Activated T-helper 17 cell treated with anti-CD3 and anti-CD28 coated beads, Interleukin-2, amount 50 U/mL, for 72 hours (primary cell): ENCODE data around the gene PRPSAP1. TPM values are rescaled to one million over a fixed set of nuclear protein-coding genes. Genes with fewer than 3 reads are reported as not detected.
"Not testable (repeated sequence)": the region's sequence is repeated elsewhere in the genome, so short reads cannot be mapped to it uniquely, and the experiment has no call there.

ENCODE experiments used
- ATAC-seq: fragments of 150-1000 bp; cut with Tn5 transposase; replicated peaks from 2 replicates; pipeline ENCODE4 v1.10.0; 2021; ENCODE audit warnings: mild to moderate bottlenecking, moderate library complexity
- H3K27ac Mint-ChIP-seq: one replicate; pipeline ENCODE4 v1.8.0; 2022; ENCODE audit warnings: mixed read lengths
- H3K27me3 Mint-ChIP-seq: one replicate; pipeline ENCODE4 v1.8.0; 2022; ENCODE audit warnings: mixed read lengths
- H3K36me3 Mint-ChIP-seq: one replicate; pipeline ENCODE4 v1.8.0; 2022; ENCODE audit warnings: low read depth, mild to moderate bottlenecking, mixed read lengths
- H3K4me1 Mint-ChIP-seq: one replicate; pipeline ENCODE4 v1.8.0; 2022; ENCODE audit warnings: mixed read lengths
- H3K4me3 Mint-ChIP-seq: one replicate; pipeline ENCODE4 v1.8.0; 2022; ENCODE audit warnings: mild to moderate bottlenecking, mixed read lengths
- H3K9me3 Mint-ChIP-seq: one replicate; pipeline ENCODE4 v1.8.0; 2022; ENCODE audit warnings: mixed read lengths
- total RNA-seq, 2 donors: library from RNA; stranded (reverse); gene quantifications; one replicate each; pipeline ENCODE4 v1.2.3, GENCODE V29; 2022

The PRPSAP1 gene
- total RNA-seq, 2 donors from 2014 or later: 24.5 to 29.7 TPM

- Mint-ChIP-seq H3K4me3 (no peak overlapping the region), H3K9me3 (no peaks in the 10 kb centered on the region)
Measured at GRCh38 chr17:76356803-76357456, 3.2 kb upstream of the PRPSAP1 start.

DNA sequence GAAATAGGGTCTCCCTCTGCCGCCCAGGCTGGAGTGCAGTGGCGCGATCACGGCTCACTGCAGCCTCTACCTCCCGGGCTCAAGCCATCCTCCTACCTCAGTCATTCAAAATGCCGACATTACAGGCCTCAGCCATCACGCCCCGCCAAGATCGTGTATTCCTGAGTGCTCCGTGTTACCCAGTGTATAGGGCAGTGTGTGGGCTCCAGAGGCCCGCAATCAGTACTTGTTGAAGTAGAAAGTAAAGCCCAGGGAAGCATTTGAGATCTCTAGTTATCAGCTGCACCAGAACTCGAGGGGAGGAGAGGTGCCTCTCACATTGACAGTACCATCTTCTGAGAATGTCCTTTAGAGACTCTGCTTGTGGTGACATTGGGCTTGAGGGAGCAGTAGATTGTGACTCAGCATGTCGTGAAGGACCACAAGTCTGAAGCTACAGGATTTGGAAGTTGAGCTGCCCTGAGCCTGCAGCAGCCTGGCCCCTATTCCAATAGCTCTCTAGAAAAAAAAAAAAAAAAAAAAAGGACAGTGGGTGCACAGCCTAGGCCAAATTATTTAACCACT is 1.1 kb upstream of the PRPSAP1 start:
- peak overlapping the region; percentile 90 for H3K4me3 Mint-ChIP-seq
- ATAC-seq: no peak
- no peaks in the 10 kb centered on the region for H3K36me3 Mint-ChIP-seq
- peaks cover 4% of the 10 kb centered on the region for H3K4me1 Mint-ChIP-seq
- no peaks in the 10 kb centered on the region for H3K27me3 Mint-ChIP-seq
- H3K27ac Mint-ChIP-seq: peak overlapping the region; percentile 95
- no peaks in the 10 kb centered on the region for H3K9me3 Mint-ChIP-seq

More at GRCh38 chr17:76356803-76357456, 3.2 kb upstream of the PRPSAP1 start:
- H3K4me1 Mint-ChIP-seq: peaks cover 4% of the 10 kb centered on the region
- no peaks in the 10 kb centered on the region for H3K27me3 Mint-ChIP-seq
- H3K27ac Mint-ChIP-seq: no peak overlapping the region
- ATAC-seq: no peak
- H3K36me3 Mint-ChIP-seq: no peaks in the 10 kb centered on the region

- peaks cover 4% of the 10 kb centered on the region for H3K4me1 Mint-ChIP-seq
- H3K36me3 Mint-ChIP-seq: no peaks in the 10 kb centered on the region
- peak overlapping the region; percentile 90 for H3K4me3 Mint-ChIP-seq
- H3K27me3 Mint-ChIP-seq: no peaks in the 10 kb centered on the region
- ATAC-seq: no peak
- peak overlapping the region; percentile 95 for H3K27ac Mint-ChIP-seq
- H3K9me3 Mint-ChIP-seq: no peaks in the 10 kb centered on the region
Measured at GRCh38 chr17:76354317-76354729, 607 bp upstream of the PRPSAP1 start.

GRCh38 chr17:76353004-76353598 is 615 bp downstream of the PRPSAP1 start:
- Mint-ChIP-seq H3K27ac (peak overlapping the region; percentile 66), H3K36me3 (peaks cover 4% of the 10 kb centered on the region), H3K9me3 (no peaks in the 10 kb centered on the region), H3K27me3 (no peaks in the 10 kb centered on the region), H3K4me1 (peaks cover 4% of the 10 kb centered on the region), H3K4me3 (peak overlapping the region; percentile 90)
- peak; percentile 22 for ATAC-seq

DNA sequence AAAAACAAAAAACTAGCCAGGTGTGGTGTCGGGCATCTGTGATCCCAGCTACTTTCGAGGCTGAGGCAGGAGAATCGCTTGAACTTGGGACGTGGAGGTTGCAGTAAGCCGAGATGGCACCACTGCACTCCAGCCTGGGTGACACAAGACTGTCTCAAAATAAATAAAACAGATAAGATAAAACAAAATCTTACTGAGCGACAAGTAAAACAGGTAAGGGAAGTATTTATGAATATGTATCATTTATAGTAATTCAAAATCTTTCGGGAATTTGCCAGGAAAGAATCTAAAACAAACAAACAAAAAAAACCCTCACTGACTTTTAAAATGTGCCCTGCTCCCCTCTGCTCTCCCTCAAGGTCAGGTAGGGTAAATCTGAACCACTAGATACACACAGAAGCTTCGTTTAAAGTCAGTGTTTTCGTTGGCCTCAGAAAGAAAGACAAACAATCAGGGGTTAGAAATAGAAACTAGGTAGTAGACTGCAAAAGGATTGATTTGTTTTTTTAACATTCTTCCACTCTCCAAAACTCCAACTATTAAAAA is 2.1 kb downstream of the PRPSAP1 start:
- Mint-ChIP-seq H3K36me3 (peaks cover 17% of the 10 kb centered on the region), H3K4me1 (peaks cover 4% of the 10 kb centered on the region), H3K4me3 (peak overlapping the region; percentile 90), H3K27me3 (no peaks in the 10 kb centered on the region), H3K9me3 (no peaks in the 10 kb centered on the region), H3K27ac (no peak overlapping the region)
- no peak for ATAC-seq

DNA sequence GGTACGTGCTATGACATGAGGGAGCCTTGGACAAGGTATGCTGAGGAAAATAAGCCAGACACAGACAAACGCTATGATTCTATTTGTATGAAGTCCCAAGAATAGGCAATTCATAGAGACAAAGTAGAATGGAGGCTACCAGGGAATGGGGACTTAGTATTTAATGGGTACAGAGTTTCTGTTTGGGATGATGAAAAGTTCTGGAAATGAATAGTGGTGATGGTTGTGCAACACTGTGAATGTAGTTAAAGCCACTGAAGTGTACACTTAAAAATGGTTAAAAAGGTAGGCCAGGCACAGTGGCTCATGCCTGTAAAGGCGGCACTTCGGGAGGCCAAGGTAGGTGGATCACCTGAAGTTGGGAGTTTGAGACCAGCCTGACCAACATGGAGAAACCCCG is 3.3 kb downstream of the PRPSAP1 start:
- H3K27ac Mint-ChIP-seq: no peak overlapping the region
- H3K9me3 Mint-ChIP-seq: no peaks in the 10 kb centered on the region
- H3K27me3 Mint-ChIP-seq: no peaks in the 10 kb centered on the region
- H3K36me3 Mint-ChIP-seq: peaks cover 28% of the 10 kb centered on the region
- H3K4me3 Mint-ChIP-seq: no peak overlapping the region
- H3K4me1 Mint-ChIP-seq: peaks cover 4% of the 10 kb centered on the region
- no peak for ATAC-seq

GRCh38 chr17:76346936-76347335 is 6.8 kb downstream of the PRPSAP1 start:
- H3K4me1 Mint-ChIP-seq, H3K4me3 Mint-ChIP-seq, H3K27me3 Mint-ChIP-seq, ATAC-seq, H3K9me3 Mint-ChIP-seq, H3K27ac Mint-ChIP-seq: not testable (repeated sequence)
- peaks cover 49% of the 10 kb centered on the region for H3K36me3 Mint-ChIP-seq

DNA sequence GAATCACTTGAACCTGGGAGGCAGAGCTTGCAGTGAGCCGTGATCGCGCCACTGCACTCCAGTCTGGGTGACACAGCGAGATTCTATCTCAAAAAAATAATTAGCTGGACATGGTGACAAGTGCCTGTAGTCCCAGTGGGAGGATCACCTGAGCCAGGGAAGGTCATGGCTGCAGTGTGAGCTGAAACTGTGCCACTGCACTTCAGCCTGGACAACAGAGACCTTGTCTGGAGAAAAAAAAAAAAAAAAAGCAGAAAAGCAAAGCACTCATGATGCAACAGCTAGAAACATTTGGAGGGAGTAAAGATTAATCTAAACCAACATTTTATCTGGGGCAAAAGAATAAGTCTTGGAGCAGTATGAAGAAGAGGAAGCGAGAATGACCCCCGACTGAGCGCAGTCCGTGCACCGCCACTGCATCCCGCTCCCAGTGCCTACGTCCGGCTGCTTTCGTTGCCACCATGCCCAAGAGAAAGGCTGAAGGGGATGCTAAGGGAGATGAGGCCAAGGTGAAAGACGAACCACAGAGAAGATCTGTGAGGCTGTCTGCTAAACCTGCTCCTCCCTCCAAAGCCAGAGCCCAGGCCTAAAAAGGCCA is 8.2 kb downstream of the PRPSAP1 start:
- no peaks in the 10 kb centered on the region for H3K9me3 Mint-ChIP-seq
- H3K27ac Mint-ChIP-seq: peak overlapping the region; percentile 46
- peaks cover 4% of the 10 kb centered on the region for H3K4me1 Mint-ChIP-seq
- H3K27me3 Mint-ChIP-seq: no peaks in the 10 kb centered on the region
- peaks cover 58% of the 10 kb centered on the region for H3K36me3 Mint-ChIP-seq
- H3K4me3 Mint-ChIP-seq: no peak overlapping the region
- ATAC-seq: no peak

DNA sequence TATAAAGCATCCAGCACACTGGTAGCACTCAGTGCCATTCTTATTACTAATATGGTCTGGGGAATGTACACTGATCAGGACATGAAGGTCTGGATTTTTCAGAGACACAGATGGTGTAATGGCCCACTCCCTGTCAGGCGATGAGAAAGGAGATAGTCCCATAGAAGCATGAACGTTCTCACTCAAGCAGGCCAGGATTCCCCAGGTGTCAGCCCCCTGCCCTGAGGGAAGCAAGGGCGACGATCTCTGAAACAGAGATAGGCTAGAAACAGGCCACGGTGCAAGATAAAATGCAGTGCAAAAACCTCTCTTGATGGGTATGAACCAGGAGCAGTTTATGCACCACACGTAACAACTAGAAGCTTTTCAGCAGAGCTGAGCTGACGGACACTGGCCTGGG is 10.6 kb downstream of the PRPSAP1 start:
- peaks cover 60% of the 10 kb centered on the region for H3K36me3 Mint-ChIP-seq
- H3K4me1 Mint-ChIP-seq: peaks cover 4% of the 10 kb centered on the region
- no peak for ATAC-seq
- no peak overlapping the region for H3K27ac Mint-ChIP-seq
- no peaks in the 10 kb centered on the region for H3K9me3 Mint-ChIP-seq
- H3K27me3 Mint-ChIP-seq: no peaks in the 10 kb centered on the region
- H3K4me3 Mint-ChIP-seq: no peak overlapping the region

DNA sequence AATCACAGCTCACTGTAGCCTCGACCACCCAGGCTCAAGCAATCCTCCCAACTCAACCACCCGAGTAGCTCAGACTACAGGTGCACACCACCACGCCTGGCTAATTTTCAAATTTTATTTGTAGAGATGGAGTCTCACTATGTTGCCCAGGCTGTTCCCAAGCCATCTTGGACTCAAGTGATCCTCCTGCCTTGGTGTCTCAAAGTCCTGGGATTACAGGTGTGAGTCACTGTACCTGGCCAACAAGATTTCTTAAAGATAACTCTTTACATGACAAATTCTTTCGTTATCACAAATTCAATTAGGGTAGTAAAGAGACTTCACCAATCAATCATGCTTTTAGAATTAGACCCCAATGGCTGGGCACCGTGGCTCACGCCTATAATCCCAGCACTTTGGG is 12.4 kb downstream of the PRPSAP1 start:
- Mint-ChIP-seq H3K9me3 (no peaks in the 10 kb centered on the region), H3K4me3 (no peak overlapping the region), H3K36me3 (peaks cover 44% of the 10 kb centered on the region), H3K4me1 (peaks cover 4% of the 10 kb centered on the region), H3K27ac (no peak overlapping the region), H3K27me3 (no peaks in the 10 kb centered on the region)
- no peak for ATAC-seq

- peaks cover 4% of the 10 kb centered on the region for H3K4me1 Mint-ChIP-seq
- no peak overlapping the region for H3K4me3 Mint-ChIP-seq
- peaks cover 20% of the 10 kb centered on the region for H3K36me3 Mint-ChIP-seq
- no peaks in the 10 kb centered on the region for H3K27me3 Mint-ChIP-seq
- ATAC-seq: no peak
- no peaks in the 10 kb centered on the region for H3K9me3 Mint-ChIP-seq
- no peak overlapping the region for H3K27ac Mint-ChIP-seq
Measured at GRCh38 chr17:76337413-76337777, 16.3 kb downstream of the PRPSAP1 start.

DNA sequence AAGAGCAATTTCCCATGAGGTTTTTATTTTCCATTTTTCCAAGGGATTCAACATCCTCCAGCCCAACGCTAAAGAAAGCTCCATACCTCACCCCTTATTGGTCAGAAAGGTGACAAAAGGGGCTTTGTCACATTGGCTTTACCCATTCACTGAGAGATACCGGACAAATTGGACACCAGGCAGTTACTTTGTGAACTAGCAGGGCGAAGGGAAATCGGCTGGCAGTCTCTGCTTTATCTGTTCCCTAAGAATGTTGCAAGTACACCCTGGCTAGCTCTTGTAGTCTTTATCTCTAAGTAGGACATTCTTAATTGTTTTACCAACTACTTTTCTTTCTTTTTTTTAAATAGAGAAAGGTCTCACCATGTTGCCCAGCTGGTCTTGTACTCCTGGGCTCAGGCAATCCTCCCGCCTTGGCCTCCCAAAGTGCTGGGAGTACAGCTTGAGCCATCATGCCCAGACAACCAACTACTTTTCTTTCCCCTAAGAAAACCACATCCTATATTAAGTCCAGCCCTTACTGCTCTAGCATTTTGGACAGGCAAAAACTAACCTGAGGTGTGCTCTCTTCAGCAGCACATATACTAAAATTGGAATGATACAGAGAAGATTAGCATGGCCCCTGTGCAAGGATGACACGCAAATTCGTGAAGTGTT is 16.8 kb downstream of the PRPSAP1 start:
- Mint-ChIP-seq H3K27me3 (no peaks in the 10 kb centered on the region), H3K27ac (no peak overlapping the region), H3K9me3 (no peaks in the 10 kb centered on the region), H3K4me1 (peaks cover under 1% of the 10 kb centered on the region), H3K36me3 (peaks cover 15% of the 10 kb centered on the region), H3K4me3 (no peak overlapping the region)
- ATAC-seq: no peak

DNA sequence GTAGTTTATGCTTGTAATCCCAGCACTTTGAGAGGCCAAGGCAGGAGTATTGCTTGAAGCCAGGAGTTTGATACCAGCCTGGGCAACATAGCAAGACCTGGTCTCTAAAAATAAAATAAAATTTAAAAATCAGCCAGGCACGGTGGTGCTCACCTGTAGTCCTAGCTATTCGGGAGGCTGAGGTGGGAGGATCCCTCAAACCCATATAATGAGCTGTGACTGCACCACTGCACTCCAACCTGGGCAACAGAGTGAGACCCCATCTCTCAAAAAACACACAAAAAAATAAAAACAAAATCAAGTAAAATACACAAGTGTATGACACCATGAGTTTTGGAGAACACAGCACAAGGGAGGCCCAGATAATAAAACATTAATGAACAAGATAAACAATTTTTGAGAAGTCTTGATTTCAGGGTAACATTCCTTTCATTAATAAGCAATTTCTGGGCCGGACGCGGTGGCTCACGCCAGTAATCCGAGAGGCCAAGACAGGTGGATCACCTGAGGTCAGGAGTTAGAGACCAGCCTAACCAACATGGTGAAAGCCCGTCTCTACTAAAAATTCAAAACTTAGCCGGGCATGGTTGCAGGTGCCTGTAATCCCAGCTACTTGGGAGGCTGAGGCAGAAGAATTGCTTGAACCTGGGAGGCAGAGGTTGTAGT is 17.9 kb downstream of the PRPSAP1 start:
- Mint-ChIP-seq H3K27ac (no peak overlapping the region), H3K9me3 (no peaks in the 10 kb centered on the region), H3K36me3 (peaks cover 10% of the 10 kb centered on the region), H3K27me3 (no peaks in the 10 kb centered on the region), H3K4me3 (no peak overlapping the region), H3K4me1 (no peaks in the 10 kb centered on the region)
- no peak for ATAC-seq
